K562 (cell line): Measurements from ENCODE around the gene NCOA1. TPM values are rescaled to one million over a fixed set of nuclear protein-coding genes. Genes with fewer than 3 reads are reported as not detected.

Experiments used
- BRCA1 ChIP-seq, 2 experiments: fragments of 450-650 bp in 1 of 2; sonication (generic) in 1 of 2; formaldehyde crosslinking in 1 of 2; IDR thresholded peaks; 2 replicates each; pipeline versions ENCODE4 v1.5.0 to v1.6.1; 2017 to 2020; ENCODE audit warnings: mild to moderate bottlenecking in 1 of 2, missing genetic modification reagents in 1 of 2
- BRF2 ChIP-seq: IDR thresholded peaks from 3 replicates; pipeline ENCODE4 v1.6.1; 2011; ENCODE audit warnings: borderline replicate concordance, mild to moderate bottlenecking; ENCODE audit not compliant: insufficient read length, insufficient read depth
- C11orf30 ChIP-seq: fragments of 450-650 bp; IDR thresholded peaks from 2 replicates; pipeline ENCODE4 v1.6.1; 2016; ENCODE audit warnings: low read depth, mild to moderate bottlenecking
- CBX5 ChIP-seq: IDR thresholded peaks from 2 replicates; pipeline ENCODE4 v1.6.1; 2014; ENCODE audit warnings: low read depth, borderline replicate concordance
- CREM ChIP-seq: IDR thresholded peaks from 2 replicates; pipeline ENCODE4 v1.6.1; 2014; ENCODE audit warnings: antibody characterized with exemption, low read depth
- EP300 ChIP-seq: IDR thresholded peaks from 2 replicates; pipeline ENCODE4 v1.6.1; 2012; ENCODE audit warnings: low read length, improper control_type of control experiment
- GATA2 ChIP-seq: sonication (generic); formaldehyde crosslinking; IDR thresholded peaks from 2 replicates; pipeline ENCODE4 v1.4.0; 2020; ENCODE audit warnings: mild to moderate bottlenecking, missing genetic modification reagents
- KLF6 ChIP-seq: fragments of 250-450 bp; sonication (Bioruptor Pico); IDR thresholded peaks from 2 replicates; pipeline ENCODE4 v1.4.0; 2020; ENCODE audit warnings: mild to moderate bottlenecking, moderate library complexity, borderline replicate concordance
- MED1 ChIP-seq: sonication (generic); formaldehyde crosslinking; IDR thresholded peaks from 2 replicates; pipeline ENCODE4 v1.8.1; 2023; ENCODE audit warnings: missing genetic modification reagents, borderline replicate concordance
- MTA2 ChIP-seq: fragments of 450-650 bp; IDR thresholded peaks from 2 replicates; pipeline ENCODE4 v1.6.1; 2016; ENCODE audit warnings: low read depth
- PBX2 ChIP-seq, 2 experiments: IDR thresholded peaks in 1 of 2; conservative IDR thresholded peaks in 1 of 2; 2 replicates each; pipeline ENCODE4 v1.6.1; 2016; ENCODE audit warnings: low read depth in 2 of 2, mild to moderate bottlenecking in 1 of 2, missing compliant biosample characterization in 1 of 2, missing genetic modification characterization in 1 of 2, moderate library complexity in 1 of 2
- RHOXF2B ChIP-seq: fragments of 250-450 bp; sonication (Bioruptor Pico); conservative IDR thresholded peaks from 2 replicates; pipeline ENCODE4 v1.5.1; 2021
- SIX5 ChIP-seq, 2 experiments: IDR thresholded peaks; 2 replicates each; pipeline ENCODE4 v1.6.1; 2011; ENCODE audit warnings: low read length in 2 of 2, borderline replicate concordance in 1 of 2, low read depth in 1 of 2, mild to moderate bottlenecking in 1 of 2, moderate library complexity in 1 of 2; ENCODE audit not compliant: insufficient read depth in 1 of 2
- SOX6 ChIP-seq: fragments of 450-650 bp; IDR thresholded peaks from 2 replicates; pipeline ENCODE4 v1.6.1; 2014; ENCODE audit warnings: mild to moderate bottlenecking
- TAF9B ChIP-seq: fragments of 450-650 bp; IDR thresholded peaks from 2 replicates; pipeline ENCODE4 v1.6.1; 2018; ENCODE audit warnings: mild to moderate bottlenecking; ENCODE audit not compliant: partially characterized antibody
- TFAP4 ChIP-seq: sonication (generic); formaldehyde crosslinking; IDR thresholded peaks from 2 replicates; pipeline ENCODE4 v1.8.0; 2022; ENCODE audit warnings: missing genetic modification reagents, mild to moderate bottlenecking, moderate library complexity, borderline replicate concordance
- THAP7 ChIP-seq: fragments of 250-450 bp; sonication (Bioruptor Pico); IDR thresholded peaks from 2 replicates; pipeline ENCODE4 v1.5.0; 2021
- polyA plus RNA-seq, 8 experiments: library from polyadenylated mRNA; depleted of rRNA in 4 of 8; stranded (reverse) in 5 of 8; unstranded in 3 of 8; fragments of >200 nt; fragmentation: Nextera tagmentation in 2 of 8; fragmentation: Illumina TruSeq in 1 of 8; extraction: Ambion mirVana in 2 of 8; extraction: Trizol in 1 of 8; gene quantifications; 2 replicates each; pipeline versions ENCODE4 v1.2.1 to v1.2.3, GENCODE V29; 2011 to 2014; ENCODE audit warnings: inconsistent platforms in 1 of 8, missing spikeins in 1 of 8
- total RNA-seq, 7 experiments: library from RNA; depleted of rRNA in 6 of 7; stranded (reverse); fragments of >200 nt in 6 of 7; fragmentation: Illumina TruSeq in 2 of 7; extraction: Trizol in 2 of 7; gene quantifications; 2 replicates each; pipeline versions ENCODE4 v1.2.1 to v1.2.3, GENCODE V29; 2011 to 2021; ENCODE audit warnings: low replicate concordance in 1 of 7
- TF ChIP-seq, protein P1 (sequence below): sonication (generic); IDR thresholded peaks from 2 replicates; pipeline ENCODE4 v1.6.1; 2016
- TF ChIP-seq, protein P2 (sequence below): sonication (generic); formaldehyde crosslinking; IDR thresholded peaks from 2 replicates; pipeline ENCODE4 v1.9.0; 2022; ENCODE audit warnings: mild to moderate bottlenecking, missing genetic modification reagents
- TF ChIP-seq, protein P3 (sequence below): fragments of 200-800 bp; sonication (Bioruptor generic); IDR thresholded peaks from 2 replicates; pipeline ENCODE4 v1.6.1; 2017; ENCODE audit warnings: missing genetic modification characterization, missing compliant biosample characterization

Gene NCOA1
- total and polyA plus RNA-seq, 9 of the 15 experiments (the other 6 are each of a cell fraction or from before 2014, with no cell fraction given): 4.9 to 25.7 (median 17.0) TPM

DNA sequence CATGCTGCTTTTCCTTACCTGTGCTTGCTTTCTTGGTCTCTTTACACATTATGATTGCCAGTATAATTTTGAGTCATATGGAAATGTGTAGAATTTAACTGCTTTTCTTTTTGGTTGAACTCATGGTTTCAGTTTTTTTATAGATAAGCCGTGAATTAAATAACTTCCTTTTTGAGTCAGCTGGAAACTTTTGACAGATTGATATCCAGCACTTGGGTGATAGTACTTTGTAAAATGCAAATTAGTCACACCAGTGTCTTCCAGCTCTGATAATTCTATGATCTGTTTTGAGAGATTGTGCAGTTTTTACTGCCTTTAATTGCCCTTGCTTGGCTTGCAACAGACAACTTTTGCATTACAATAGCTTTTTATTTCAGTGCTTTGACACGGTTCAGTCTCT, 86.4 kb downstream of the NCOA1 start (continued):
- TF ChIP-seq, protein P1, sequence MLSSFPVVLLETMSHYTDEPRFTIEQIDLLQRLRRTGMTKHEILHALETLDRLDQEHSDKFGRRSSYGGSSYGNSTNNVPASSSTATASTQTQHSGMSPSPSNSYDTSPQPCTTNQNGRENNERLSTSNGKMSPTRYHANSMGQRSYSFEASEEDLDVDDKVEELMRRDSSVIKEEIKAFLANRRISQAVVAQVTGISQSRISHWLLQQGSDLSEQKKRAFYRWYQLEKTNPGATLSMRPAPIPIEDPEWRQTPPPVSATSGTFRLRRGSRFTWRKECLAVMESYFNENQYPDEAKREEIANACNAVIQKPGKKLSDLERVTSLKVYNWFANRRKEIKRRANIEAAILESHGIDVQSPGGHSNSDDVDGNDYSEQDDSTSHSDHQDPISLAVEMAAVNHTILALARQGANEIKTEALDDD: peak; percentile 38; the same call in 1 of the 2 replicates
- TF ChIP-seq, protein P2, sequence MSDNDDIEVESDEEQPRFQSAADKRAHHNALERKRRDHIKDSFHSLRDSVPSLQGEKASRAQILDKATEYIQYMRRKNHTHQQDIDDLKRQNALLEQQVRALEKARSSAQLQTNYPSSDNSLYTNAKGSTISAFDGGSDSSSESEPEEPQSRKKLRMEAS: no peak
- TF ChIP-seq SOX6: peak; percentile 66; the same call in 1 of the 2 replicates
- TF ChIP-seq MED1 (CRISPR knock-in tag): no peak
- TF ChIP-seq BRF2: no peak
- TF ChIP-seq THAP7 (CRISPR knock-in tag): no peak
- peak; percentile 56; the same call in 1 of the 2 replicates for TF ChIP-seq GATA2
- peak; percentile 58; the same call in 1 of the 2 replicates for TF ChIP-seq EP300
- no peak for TF ChIP-seq CBX5
- TF ChIP-seq KLF6 (CRISPR knock-in tag): no peak
- no peak for TF ChIP-seq C11orf30
- TF ChIP-seq MTA2: 0 out of 2 replicates have a peak, but pooled peaks have one; percentile 12
- no peak for TF ChIP-seq CREM
- no peak for TF ChIP-seq TFAP4 (CRISPR knock-in tag)
- TF ChIP-seq SIX5 (IDR thresholded peaks at IDR 0.05; ENCODE audit: borderline replicate concordance in 1 of 2, insufficient read depth in 1 of 2, low read depth in 1 of 2, low read length in 2 of 2): no peak
- TF ChIP-seq, protein P3, sequence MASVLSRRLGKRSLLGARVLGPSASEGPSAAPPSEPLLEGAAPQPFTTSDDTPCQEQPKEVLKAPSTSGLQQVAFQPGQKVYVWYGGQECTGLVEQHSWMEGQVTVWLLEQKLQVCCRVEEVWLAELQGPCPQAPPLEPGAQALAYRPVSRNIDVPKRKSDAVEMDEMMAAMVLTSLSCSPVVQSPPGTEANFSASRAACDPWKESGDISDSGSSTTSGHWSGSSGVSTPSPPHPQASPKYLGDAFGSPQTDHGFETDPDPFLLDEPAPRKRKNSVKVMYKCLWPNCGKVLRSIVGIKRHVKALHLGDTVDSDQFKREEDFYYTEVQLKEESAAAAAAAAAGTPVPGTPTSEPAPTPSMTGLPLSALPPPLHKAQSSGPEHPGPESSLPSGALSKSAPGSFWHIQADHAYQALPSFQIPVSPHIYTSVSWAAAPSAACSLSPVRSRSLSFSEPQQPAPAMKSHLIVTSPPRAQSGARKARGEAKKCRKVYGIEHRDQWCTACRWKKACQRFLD: no peak
- TF ChIP-seq RHOXF2B (CRISPR knock-in tag): no peak
- TF ChIP-seq TAF9B: no peak
- TF ChIP-seq BRCA1 (IDR thresholded peaks at IDR 0.05): no peak
- TF ChIP-seq BRCA1 (CRISPR knock-in tag; IDR thresholded peaks at IDR 0.05): no peak
- no peak for TF ChIP-seq PBX2 (CRISPR knock-in tag; IDR thresholded peaks at IDR 0.05; ENCODE audit: low read depth)
- peak; percentile 77 for TF ChIP-seq PBX2 (tag; conservative IDR thresholded peaks at IDR 0.05; ENCODE audit: low read depth)
